ENCODE data around the gene PHGDH. TPM values are rescaled to one million over a fixed set of nuclear protein-coding genes. Genes with fewer than 3 reads are reported as not detected.

PHGDH gene
- total and polyA plus RNA-seq, 9 of the 15 experiments (the other 6 are each of a cell fraction or from before 2014, with no cell fraction given), result 6.7 to 84.2 (median 36.2) TPM

GRCh38 chr1:119743776-119744597, 32.3 kb downstream of the PHGDH start (continued):
- TF ChIP-seq ZNF277 (CRISPR knock-in tag; IDR thresholded peaks at IDR 0.05; ENCODE audit: borderline replicate concordance) (no peak), POLR3A (IDR thresholded peaks at IDR 0.05; ENCODE audit: borderline replicate concordance, extremely low read depth, insufficient read depth, insufficient read length) (no peak), MAZ (CRISPR knock-in tag; conservative IDR thresholded peaks at IDR 0.05 in 1 of 2, IDR thresholded peaks at IDR 0.05 in 1 of 2) (peak in 1 of 2 experiments; percentile 77; a peak in 2 of 4 replicates), RERE (CRISPR knock-in tag; IDR thresholded peaks at IDR 0.05; ENCODE audit: borderline replicate concordance) (no peak), NCOR1 (IDR thresholded peaks at IDR 0.05) (no peak), PKNOX1 (IDR thresholded peaks at IDR 0.05) (no peak), NCOA2 (IDR thresholded peaks at IDR 0.05; ENCODE audit: partially characterized antibody in 2 of 2) (no peak), WHSC1 (IDR thresholded peaks at IDR 0.05; ENCODE audit: low read length) (no peak), NFRKB (IDR thresholded peaks at IDR 0.05; ENCODE audit: low read depth) (no peak), CHD1 (IDR thresholded peaks at IDR 0.05; ENCODE audit: low read length) (no peak), KLF1 (tag; IDR thresholded peaks at IDR 0.05) (no peak), CREB1 (IDR thresholded peaks at IDR 0.05) (no peak), CREB1 (CRISPR knock-in tag; IDR thresholded peaks at IDR 0.05) (peak; percentile 46; the same call in 1 of the 2 replicates), KLF6 (CRISPR knock-in tag; IDR thresholded peaks at IDR 0.05; ENCODE audit: borderline replicate concordance) (no peak), CTCFL (IDR thresholded peaks at IDR 0.05; ENCODE audit: borderline replicate concordance, insufficient read depth, low read depth, low read length, poor library complexity, severe bottlenecking) (peak; percentile 57), TEAD4 (IDR thresholded peaks at IDR 0.05; ENCODE audit: low read length) (no peak), TEAD4 (CRISPR knock-in tag; IDR thresholded peaks at IDR 0.05; ENCODE audit: borderline replicate concordance) (no peak)

Measured in K562 (cell line).